Upper lobe of left lung (tissue), 4 donors: ENCODE data around the gene HCK.

Source experiments
- CTCF ChIP-seq, 6 experiments: fragments of 450-650 bp in 4 of 6; fragments of 200-600 bp in 2 of 6; sonication (generic) in 2 of 6; IDR thresholded peaks; one replicate each; pipeline ENCODE4 v1.5.1; 2016 to 2019; ENCODE audit warnings: antibody characterized with exemption in 6 of 6
- POLR2A ChIP-seq, 4 donors: fragments of 450-650 bp; IDR thresholded peaks; one replicate each; pipeline ENCODE4 v1.5.1; 2016 to 2017; ENCODE audit warnings: antibody characterized with exemption in 4 of 4, mild to moderate bottlenecking in 2 of 4
- POLR2AphosphoS5 ChIP-seq, 2 donors: sonication (generic); formaldehyde crosslinking; IDR thresholded peaks; one replicate each; pipeline ENCODE4 v1.5.1; 2017; ENCODE audit warnings: antibody characterized with exemption in 2 of 2

- TF ChIP-seq CTCF (IDR thresholded peaks at IDR 0.05): no peak
- no peak for TF ChIP-seq POLR2A (IDR thresholded peaks at IDR 0.05)
- TF ChIP-seq POLR2AphosphoS5 (IDR thresholded peaks at IDR 0.05): no peak
Measured at GRCh38 chr20:32135983-32136515, 84.0 kb downstream of the HCK start.
